H9 (cell line): Measurements from ENCODE around the gene ZNF469. TPM values are rescaled to one million over a fixed set of nuclear protein-coding genes. Genes with fewer than 3 reads are reported as not detected.

Experiments used
- DNase-seq: peaks from one replicate; pipeline ENCODE4 v3.0.0-alpha.2; 2017
- H2AFZ ChIP-seq: one replicate; pipeline ENCODE4 v1.6.1; 2013; ENCODE audit warnings: mild to moderate bottlenecking, low read length, control low read depth, moderate library complexity
- H2AK5ac ChIP-seq: 2 replicates; pipeline ENCODE4 v1.6.1; 2013; ENCODE audit warnings: low read length, control low read depth, mixed read lengths; ENCODE audit not compliant: insufficient read length
- H2BK120ac ChIP-seq: one replicate; pipeline ENCODE4 v1.6.1; 2013; ENCODE audit warnings: low read depth, mild to moderate bottlenecking, low read length, control low read depth, inconsistent platforms; ENCODE audit not compliant: poor library complexity, severe bottlenecking
- H2BK12ac ChIP-seq: 2 replicates; pipeline ENCODE4 v1.6.1; 2013; ENCODE audit warnings: low read length, control low read depth, mixed read lengths, low read depth; ENCODE audit not compliant: insufficient read length
- H2BK15ac ChIP-seq: 2 replicates; pipeline ENCODE4 v1.6.1; 2013; ENCODE audit warnings: low read depth, low read length, control low read depth
- H2BK20ac ChIP-seq: one replicate; pipeline ENCODE4 v1.6.1; 2013; ENCODE audit warnings: low read depth, mild to moderate bottlenecking, low read length, control low read depth, inconsistent platforms; ENCODE audit not compliant: poor library complexity, severe bottlenecking
- H2BK5ac ChIP-seq: 2 replicates; pipeline ENCODE4 v1.6.1; 2013; ENCODE audit warnings: low read length, control low read depth, mixed read lengths; ENCODE audit not compliant: insufficient read length
- H3K14ac ChIP-seq: 2 replicates; pipeline ENCODE4 v1.6.1; 2013; ENCODE audit warnings: low read length, control low read depth; ENCODE audit not compliant: insufficient read depth
- H3K18ac ChIP-seq: 2 replicates; pipeline ENCODE4 v1.6.1; 2013; ENCODE audit warnings: low read depth, mild to moderate bottlenecking, mixed read lengths, low read length, control low read depth; ENCODE audit not compliant: insufficient read length
- H3K23ac ChIP-seq: 2 replicates; pipeline ENCODE4 v1.6.1; 2013; ENCODE audit warnings: low read length, control low read depth, mixed read lengths, low read depth; ENCODE audit not compliant: insufficient read length
- H3K23me2 ChIP-seq: 2 replicates; pipeline ENCODE4 v1.6.1; 2013; ENCODE audit warnings: low read depth, mild to moderate bottlenecking, mixed read lengths, low read length, control low read depth; ENCODE audit not compliant: insufficient read length, poor library complexity, severe bottlenecking
- H3K27ac ChIP-seq: 2 replicates; pipeline ENCODE4 v1.5.1; 2013; ENCODE audit warnings: low read length, control low read depth, mixed read lengths, low read depth; ENCODE audit not compliant: insufficient read length
- H3K27me3 ChIP-seq: 2 replicates; pipeline ENCODE4 v1.6.1; 2013; ENCODE audit warnings: low read length, control low read depth, inconsistent platforms; ENCODE audit not compliant: insufficient read depth
- H3K4ac ChIP-seq: 2 replicates; pipeline ENCODE4 v1.6.1; 2013; ENCODE audit warnings: low read depth, mild to moderate bottlenecking, control low read depth, inconsistent platforms, low read length, moderate library complexity
- H3K4me1 ChIP-seq: 2 replicates; pipeline ENCODE4 v1.6.1; 2013; ENCODE audit warnings: low read length, control low read depth, inconsistent platforms; ENCODE audit not compliant: insufficient read depth
- H3K4me2 ChIP-seq: 2 replicates; pipeline ENCODE4 v1.6.1; 2013; ENCODE audit warnings: low read length, control low read depth, mixed read lengths; ENCODE audit not compliant: insufficient read length, insufficient read depth
- H3K56ac ChIP-seq: 2 replicates; pipeline ENCODE4 v1.6.1; 2013; ENCODE audit warnings: low read depth, mild to moderate bottlenecking, mixed read lengths, low read length, control low read depth; ENCODE audit not compliant: insufficient read length
- H3K79me1 ChIP-seq: 2 replicates; pipeline ENCODE4 v1.6.1; 2013; ENCODE audit warnings: low read depth, mild to moderate bottlenecking, moderate library complexity, low read length, control low read depth, inconsistent platforms; ENCODE audit not compliant: insufficient read depth, poor library complexity, severe bottlenecking
- H3K79me2 ChIP-seq: 2 replicates; pipeline ENCODE4 v1.6.1; 2013; ENCODE audit warnings: low read length, control low read depth, inconsistent platforms; ENCODE audit not compliant: insufficient read depth
- H3K9ac ChIP-seq: 2 replicates; pipeline ENCODE4 v1.6.1; 2013; ENCODE audit warnings: low read length, control low read depth, mixed read lengths; ENCODE audit not compliant: insufficient read length; ENCODE audit errors: extremely low read depth
- H3K9me3 ChIP-seq: one replicate; pipeline ENCODE4 v1.6.1; 2013; ENCODE audit warnings: low read depth, low read length, inconsistent platforms; ENCODE audit not compliant: control insufficient read depth
- H3T11ph ChIP-seq: one replicate; pipeline ENCODE4 v1.6.1; 2013; ENCODE audit warnings: mild to moderate bottlenecking, low read length, control low read depth, inconsistent platforms
- H4K20me1 ChIP-seq: one replicate; pipeline ENCODE4 v1.6.1; 2013; ENCODE audit not compliant: control insufficient read depth, insufficient read length, insufficient read depth
- H4K5ac ChIP-seq: 2 replicates; pipeline ENCODE4 v1.6.1; 2013; ENCODE audit warnings: low read depth, mild to moderate bottlenecking, mixed read lengths, low read length, control low read depth; ENCODE audit not compliant: insufficient read length
- H4K8ac ChIP-seq: replicated peaks from 2 replicates; pipeline ENCODE4 v1.6.1; 2013; ENCODE audit warnings: low read length, control low read depth, mixed read lengths, low read depth; ENCODE audit not compliant: insufficient read length
- H4K91ac ChIP-seq: 2 replicates; pipeline ENCODE4 v1.6.1; 2013; ENCODE audit warnings: low read depth, mild to moderate bottlenecking, moderate library complexity, mixed read lengths, low read length, control low read depth; ENCODE audit not compliant: insufficient read length
- H3K27ac Mint-ChIP-seq, 3 experiments: 2 replicates in 2 of 3; 3 replicates in 1 of 3; pipeline ENCODE4 v1.8.0; 2020 to 2021; ENCODE audit warnings: mixed read lengths in 3 of 3, mild to moderate bottlenecking in 1 of 3, moderate library complexity in 1 of 3
- H3K27me3 Mint-ChIP-seq: 2 replicates; pipeline ENCODE4 v1.8.0; 2021; ENCODE audit warnings: low read depth, mild to moderate bottlenecking, moderate library complexity, mixed read lengths
- H3K36me3 Mint-ChIP-seq, 3 experiments: 2 replicates in 2 of 3; 3 replicates in 1 of 3; pipeline ENCODE4 v1.8.0; 2020 to 2021; ENCODE audit warnings: low read depth in 3 of 3, mixed read lengths in 3 of 3; ENCODE audit not compliant: insufficient read depth in 1 of 3
- H3K4me1 Mint-ChIP-seq, 2 experiments: 2 replicates each; pipeline ENCODE4 v1.8.0; 2020; ENCODE audit warnings: mixed read lengths in 2 of 2
- H3K4me3 Mint-ChIP-seq, 2 experiments: 2 replicates in 1 of 2; 3 replicates in 1 of 2; pipeline ENCODE4 v1.8.0; 2020 to 2021; ENCODE audit warnings: mild to moderate bottlenecking in 2 of 2, mixed read lengths in 2 of 2, moderate library complexity in 1 of 2
- H3K9me3 Mint-ChIP-seq, 2 experiments: 2 replicates in 1 of 2; 3 replicates in 1 of 2; pipeline ENCODE4 v1.8.0; 2020; ENCODE audit warnings: mild to moderate bottlenecking in 2 of 2, mixed read lengths in 2 of 2, moderate library complexity in 1 of 2
- CTCF ChIP-seq: fragments of 200-600 bp; sonication (generic); conservative IDR thresholded peaks from 3 replicates; pipeline ENCODE4 v1.8.0; 2021; ENCODE audit warnings: antibody characterized with exemption, mild to moderate bottlenecking
- WGBS: extraction: QIAGEN DNeasy Blood & Tissue Kit; methylation state at CpG from one replicate; pipeline ENCODE4 v1.1.7; 2013; ENCODE audit warnings: missing lambda C conversion rate, low lambda C conversion rate, mixed read lengths; ENCODE audit not compliant: insufficient read length; ENCODE audit errors: extremely low coverage; 5-methylcytosine and 5-hydroxymethylcytosine counted together
- total RNA-seq: library from RNA; stranded (reverse); gene quantifications from 2 replicates; pipeline ENCODE4 v1.2.1, GENCODE V29; 2021

ZNF469 gene
- total RNA-seq, 1 experiment from 2014 or later: 4.4 TPM

- WGBS: no CpG with 5 or more reads among the region's 17 CpGs
- no peak for DNase-seq
- Mint-ChIP-seq H3K4me1 (no peaks in the 10 kb centered on the region), H3K27me3 (no peaks in the 10 kb centered on the region; the same call in 1 of the 2 replicates), H3K4me3 (no peak overlapping the region), H3K36me3 (no peaks in the 10 kb centered on the region), H3K9me3 (no peaks in the 10 kb centered on the region), H3K27ac (no peak overlapping the region)
- Histone ChIP-seq H2BK120ac (no peak overlapping the region), H3K9me3 (no peaks in the 10 kb centered on the region), H3K27ac (no peak overlapping the region), H3K4me2 (no peak overlapping the region), H3K27me3 (no peaks in the 10 kb centered on the region), H3K4me1 (no peaks in the 10 kb centered on the region), H4K91ac (no peak overlapping the region), H4K20me1 (no peaks in the 10 kb centered on the region), H3K23me2 (no peaks in the 10 kb centered on the region), H3K14ac (no peak overlapping the region; the same call in 1 of the 2 replicates), H3K23ac (no peak overlapping the region), H2AK5ac (no peak overlapping the region), H3K79me1 (no peaks in the 10 kb centered on the region), H4K5ac (no peak overlapping the region), H3T11ph (no peak overlapping the region), H3K4ac (no peak overlapping the region), H2BK20ac (no peak overlapping the region), H3K79me2 (no peaks in the 10 kb centered on the region), H2BK12ac (no peak overlapping the region), H2BK15ac (no peak overlapping the region), H3K18ac (no peak overlapping the region), H2AFZ (no peak overlapping the region), H3K9ac (no peak overlapping the region), H3K56ac (no peak overlapping the region), H4K8ac (no peak overlapping the region), H2BK5ac (no peak overlapping the region)
- TF ChIP-seq CTCF: no peak
Measured at GRCh38 chr16:88417684-88418476, 35.1 kb downstream of the ZNF469 start.
